NCI-H128 (cell line): ENCODE data around the gene NSMCE1.

Experiments used
- DNase-seq: peaks from one replicate; lab custom pipeline; 2025; ENCODE audit not compliant: unreplicated experiment; lab: John Stamatoyannopoulos, UW

Gene NSMCE1

GRCh38 chr16:27232901-27233625, 35.5 kb downstream of the NSMCE1 start:
- no peak for DNase-seq

- DNase-seq: no peak
Measured at GRCh38 chr16:27232061-27232900, 36.3 kb downstream of the NSMCE1 start.

GRCh38 chr16:27231692-27232060, 36.9 kb downstream of the NSMCE1 start:
- no peak for DNase-seq

- no peak for DNase-seq
Measured at GRCh38 chr16:27230562-27231001, 38.0 kb downstream of the NSMCE1 start.

GRCh38 chr16:27229891-27230470, 38.6 kb downstream of the NSMCE1 start:
- no peak for DNase-seq

GRCh38 chr16:27228621-27229501, 39.7 kb downstream of the NSMCE1 start:
- DNase-seq: no peak

- no peak for DNase-seq
Measured at GRCh38 chr16:27228045-27228444, 40.5 kb downstream of the NSMCE1 start.

GRCh38 chr16:27226976-27227705, 41.4 kb downstream of the NSMCE1 start:
- DNase-seq: no peak

- no peak for DNase-seq
Measured at GRCh38 chr16:27226476-27226875, 42.1 kb downstream of the NSMCE1 start.

- no peak for DNase-seq
Measured at GRCh38 chr16:27225536-27226360, 42.8 kb downstream of the NSMCE1 start.

GRCh38 chr16:27224741-27225300, 43.8 kb downstream of the NSMCE1 start:
- no peak for DNase-seq

- DNase-seq: no peak
Measured at GRCh38 chr16:27224271-27224737, 44.3 kb downstream of the NSMCE1 start.

- DNase-seq: no peak
Measured at GRCh38 chr16:27223701-27224100, 44.9 kb downstream of the NSMCE1 start.

GRCh38 chr16:27223226-27223610, 45.4 kb downstream of the NSMCE1 start:
- no peak for DNase-seq

GRCh38 chr16:27222249-27223225, 46.0 kb downstream of the NSMCE1 start:
- no peak for DNase-seq

- no peak for DNase-seq
Measured at GRCh38 chr16:27221576-27222248, 46.9 kb downstream of the NSMCE1 start.

GRCh38 chr16:27220991-27221390, 47.6 kb downstream of the NSMCE1 start:
- no peak for DNase-seq
